Measurements from ENCODE around the gene HLA-DQA2. TPM values are rescaled to one million over a fixed set of nuclear protein-coding genes. Genes with fewer than 3 reads are reported as not detected.

HLA-DQA2 gene
- total RNA-seq, 4 donors from 2014 or later = 2.5 TPM; not detected in 3

DNA sequence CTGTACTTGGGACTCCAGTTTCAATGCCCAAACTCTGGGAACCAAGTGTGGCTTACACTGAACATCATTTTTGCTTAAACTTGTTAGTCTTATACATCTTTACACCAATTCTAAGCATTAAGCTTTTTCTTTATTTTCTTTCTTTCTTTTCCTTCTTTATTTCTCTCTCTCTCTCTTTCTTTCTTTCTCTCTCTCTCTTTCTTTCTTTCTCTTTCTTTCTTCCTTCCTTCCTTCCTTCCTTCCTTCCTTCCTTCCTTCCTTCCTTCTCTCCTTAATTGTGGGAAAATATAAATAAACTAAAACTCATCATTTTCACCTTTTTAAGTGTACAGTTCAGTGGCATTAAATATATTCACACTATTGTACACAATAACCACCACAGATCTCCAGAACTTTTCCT, 31.6 kb upstream of the HLA-DQA2 start:
- TF ChIP-seq CTCF (IDR thresholded peaks at IDR 0.05) (no peak), POLR2A (IDR thresholded peaks at IDR 0.05) (no peak)
- H3K36me3 ChIP-seq = no peaks in the 10 kb centered on the region
- DNase-seq = no peak
- H3K4me1 ChIP-seq = no peaks in the 10 kb centered on the region
- H3K4me3 ChIP-seq = no peak overlapping the region
- H3K9me3 ChIP-seq = no peaks in the 10 kb centered on the region
- H3K27me3 ChIP-seq = no peaks in the 10 kb centered on the region
- H3K27ac ChIP-seq = no peak overlapping the region

- Histone ChIP-seq H3K4me3 (no peak overlapping the region), H3K9me3 (no peaks in the 10 kb centered on the region), H3K4me1 (no peaks in the 10 kb centered on the region), H3K36me3 (no peaks in the 10 kb centered on the region), H3K27me3 (no peaks in the 10 kb centered on the region), H3K27ac (no peak overlapping the region)
- no peak for TF ChIP-seq CTCF (IDR thresholded peaks at IDR 0.05)
- TF ChIP-seq POLR2A (IDR thresholded peaks at IDR 0.05) = no peak
- no peak for DNase-seq
These were observed 27.9 kb upstream of the HLA-DQA2 start for GRCh38 chr6:32713241-32713640.

- no peaks in the 10 kb centered on the region for H3K9me3 ChIP-seq
- H3K36me3 ChIP-seq = no peaks in the 10 kb centered on the region
- H3K4me3 ChIP-seq = no peak overlapping the region
- no peak overlapping the region for H3K27ac ChIP-seq
- no peaks in the 10 kb centered on the region for H3K27me3 ChIP-seq
- TF ChIP-seq POLR2A (IDR thresholded peaks at IDR 0.05) (no peak), CTCF (IDR thresholded peaks at IDR 0.05) (no peak)
- no peaks in the 10 kb centered on the region for H3K4me1 ChIP-seq
- DNase-seq = no peak
These were observed 24.8 kb upstream of the HLA-DQA2 start for GRCh38 chr6:32716396-32716795.

GRCh38 chr6:32718879-32719278, 22.3 kb upstream of the HLA-DQA2 start:
- TF ChIP-seq CTCF (IDR thresholded peaks at IDR 0.05) (no peak), POLR2A (IDR thresholded peaks at IDR 0.05) (no peak)
- H3K36me3 ChIP-seq = no peaks in the 10 kb centered on the region
- no peak overlapping the region for H3K27ac ChIP-seq
- no peak for DNase-seq
- H3K4me3 ChIP-seq = no peak overlapping the region
- no peaks in the 10 kb centered on the region for H3K27me3 ChIP-seq
- no peaks in the 10 kb centered on the region for H3K4me1 ChIP-seq
- H3K9me3 ChIP-seq = no peaks in the 10 kb centered on the region

DNA sequence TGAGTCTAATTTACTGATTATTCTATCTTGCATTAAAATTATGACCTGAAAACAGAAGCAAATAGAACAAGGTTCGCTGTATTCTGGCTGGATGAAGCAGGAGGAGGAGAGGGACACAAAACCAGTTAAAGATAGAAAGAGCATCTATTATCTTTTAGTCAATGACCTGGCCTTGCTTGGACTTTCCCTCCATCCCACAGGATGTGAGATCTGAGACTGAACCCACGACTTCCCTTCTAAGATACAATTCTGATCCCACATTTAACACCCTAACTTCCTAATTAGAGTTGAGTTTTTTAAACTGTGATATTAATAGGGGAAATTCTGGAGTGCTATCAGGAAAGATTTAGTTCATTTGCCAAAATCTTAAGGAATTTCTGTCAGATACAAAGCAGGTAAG, 3.1 kb upstream of the HLA-DQA2 start:
- TF ChIP-seq POLR2A (IDR thresholded peaks at IDR 0.05) (no peak), CTCF (IDR thresholded peaks at IDR 0.05) (no peak)
- Histone ChIP-seq H3K4me1 (no peaks in the 10 kb centered on the region), H3K27ac (no peak overlapping the region), H3K27me3 (no peaks in the 10 kb centered on the region), H3K9me3 (no peaks in the 10 kb centered on the region), H3K36me3 (no peaks in the 10 kb centered on the region), H3K4me3 (no peak overlapping the region)
- no peak for DNase-seq

DNA sequence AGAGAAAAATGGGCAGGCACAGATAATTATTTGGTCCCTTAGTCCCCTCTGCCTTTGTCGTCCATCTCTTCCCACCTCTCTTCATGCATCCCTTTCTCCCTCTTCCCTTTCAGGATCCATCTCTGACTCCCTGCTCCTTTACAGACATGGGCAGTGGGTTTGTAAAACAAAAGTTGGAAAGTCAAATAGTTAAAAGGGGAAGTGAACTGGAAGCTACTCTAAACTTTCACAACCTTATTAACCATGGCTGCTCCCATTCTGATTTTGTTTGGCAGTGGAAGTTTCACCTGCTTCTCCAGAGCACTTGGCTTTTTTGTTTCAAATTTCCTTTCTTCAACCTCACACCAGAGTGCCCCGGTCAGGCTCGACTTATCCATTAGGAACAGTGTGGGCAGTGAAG, 1.2 kb downstream of the HLA-DQA2 start:
- H3K4me3 ChIP-seq = no peak overlapping the region
- H3K9me3 ChIP-seq = no peaks in the 10 kb centered on the region
- H3K4me1 ChIP-seq = no peaks in the 10 kb centered on the region
- TF ChIP-seq CTCF (IDR thresholded peaks at IDR 0.05) (no peak), POLR2A (IDR thresholded peaks at IDR 0.05) (no peak)
- H3K27me3 ChIP-seq = no peaks in the 10 kb centered on the region
- H3K27ac ChIP-seq = no peak overlapping the region
- H3K36me3 ChIP-seq = no peaks in the 10 kb centered on the region
- DNase-seq = no peak
